Tibial nerve (tissue), 4 donors: ENCODE data around the gene SPOCK1.

Experiments used
- CTCF ChIP-seq, 5 experiments: fragments of 200-600 bp in 3 of 5; fragments of 450-650 bp in 2 of 5; sonication (generic) in 3 of 5; IDR thresholded peaks; one replicate each; pipeline ENCODE4 v1.5.1; 2016 to 2019; ENCODE audit warnings: antibody characterized with exemption in 5 of 5, mild to moderate bottlenecking in 3 of 5, moderate library complexity in 2 of 5
- EP300 ChIP-seq, 2 donors: sonication (generic); formaldehyde crosslinking; IDR thresholded peaks; one replicate each; pipeline ENCODE4 v1.6.1; 2017; ENCODE audit warnings: antibody characterized with exemption in 2 of 2, mild to moderate bottlenecking in 1 of 2

- TF ChIP-seq CTCF (IDR thresholded peaks at IDR 0.05) (no peak), EP300 (IDR thresholded peaks at IDR 0.05) (no peak)
These were observed 475.1 kb downstream of the SPOCK1 start for GRCh38 chr5:137024044-137024443.
